ENCODE results near the gene WFDC8.

DNA sequence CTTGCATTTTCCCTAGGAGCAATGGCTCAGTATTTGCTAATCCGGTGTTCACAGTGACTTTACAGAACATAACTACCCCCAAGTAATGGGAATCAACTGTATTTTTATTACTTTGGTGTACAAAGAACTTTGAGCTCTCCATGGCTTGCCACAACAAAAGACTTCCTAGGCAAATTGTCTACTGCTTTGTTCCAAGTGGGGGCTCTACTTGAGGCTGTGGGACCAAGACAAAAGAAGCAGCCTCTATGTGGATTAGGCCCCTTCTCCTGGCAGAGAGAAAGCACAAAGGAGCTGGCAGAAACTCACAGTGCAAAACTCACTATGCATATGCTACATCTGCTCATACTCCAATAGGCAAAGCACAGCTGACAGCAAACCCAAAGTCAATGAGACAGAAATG lies 853 bp downstream of the WFDC8 start:
- no peak for TF ChIP-seq CTCF (IDR thresholded peaks at IDR 0.05; ENCODE audit: poor library complexity, severe bottlenecking)
- no peak for TF ChIP-seq POLR2AphosphoS5 (IDR thresholded peaks at IDR 0.05)
- no peak for TF ChIP-seq EZH2 (IDR thresholded peaks at IDR 0.05; ENCODE audit: borderline replicate concordance, insufficient read depth, low read length, poor library complexity, severe bottlenecking)
- no peak for TF ChIP-seq RAD21 (conservative IDR thresholded peaks at IDR 0.05)
- no peak for TF ChIP-seq SMC3 (conservative IDR thresholded peaks at IDR 0.05; ENCODE audit: poor library complexity)
- no peak for TF ChIP-seq EP300 (conservative IDR thresholded peaks at IDR 0.05; ENCODE audit: poor library complexity, severe bottlenecking)
- no peak for TF ChIP-seq TAF1 (IDR thresholded peaks at IDR 0.05; ENCODE audit: low read depth)
- TF ChIP-seq MXI1 (conservative IDR thresholded peaks at IDR 0.05; ENCODE audit: poor library complexity, severe bottlenecking), result no peak
- TF ChIP-seq, protein P1, sequence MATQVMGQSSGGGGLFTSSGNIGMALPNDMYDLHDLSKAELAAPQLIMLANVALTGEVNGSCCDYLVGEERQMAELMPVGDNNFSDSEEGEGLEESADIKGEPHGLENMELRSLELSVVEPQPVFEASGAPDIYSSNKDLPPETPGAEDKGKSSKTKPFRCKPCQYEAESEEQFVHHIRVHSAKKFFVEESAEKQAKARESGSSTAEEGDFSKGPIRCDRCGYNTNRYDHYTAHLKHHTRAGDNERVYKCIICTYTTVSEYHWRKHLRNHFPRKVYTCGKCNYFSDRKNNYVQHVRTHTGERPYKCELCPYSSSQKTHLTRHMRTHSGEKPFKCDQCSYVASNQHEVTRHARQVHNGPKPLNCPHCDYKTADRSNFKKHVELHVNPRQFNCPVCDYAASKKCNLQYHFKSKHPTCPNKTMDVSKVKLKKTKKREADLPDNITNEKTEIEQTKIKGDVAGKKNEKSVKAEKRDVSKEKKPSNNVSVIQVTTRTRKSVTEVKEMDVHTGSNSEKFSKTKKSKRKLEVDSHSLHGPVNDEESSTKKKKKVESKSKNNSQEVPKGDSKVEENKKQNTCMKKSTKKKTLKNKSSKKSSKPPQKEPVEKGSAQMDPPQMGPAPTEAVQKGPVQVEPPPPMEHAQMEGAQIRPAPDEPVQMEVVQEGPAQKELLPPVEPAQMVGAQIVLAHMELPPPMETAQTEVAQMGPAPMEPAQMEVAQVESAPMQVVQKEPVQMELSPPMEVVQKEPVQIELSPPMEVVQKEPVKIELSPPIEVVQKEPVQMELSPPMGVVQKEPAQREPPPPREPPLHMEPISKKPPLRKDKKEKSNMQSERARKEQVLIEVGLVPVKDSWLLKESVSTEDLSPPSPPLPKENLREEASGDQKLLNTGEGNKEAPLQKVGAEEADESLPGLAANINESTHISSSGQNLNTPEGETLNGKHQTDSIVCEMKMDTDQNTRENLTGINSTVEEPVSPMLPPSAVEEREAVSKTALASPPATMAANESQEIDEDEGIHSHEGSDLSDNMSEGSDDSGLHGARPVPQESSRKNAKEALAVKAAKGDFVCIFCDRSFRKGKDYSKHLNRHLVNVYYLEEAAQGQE (IDR thresholded peaks at IDR 0.05; ENCODE audit: borderline replicate concordance), result no peak

Measured in neural cell (in vitro differentiated cells).